NCI-H2227 treated with DMSO at 0.1 percent for 48 hours (cell line): ENCODE results near the gene FDPS.
"Not testable (repeated sequence)": the region's sequence is repeated elsewhere in the genome, so short reads cannot be mapped to it uniquely, and the experiment has no call there.

Experiments
- DNase-seq: peaks from one replicate; lab custom pipeline; 2025; lab: John Stamatoyannopoulos, UW

FDPS gene

DNA sequence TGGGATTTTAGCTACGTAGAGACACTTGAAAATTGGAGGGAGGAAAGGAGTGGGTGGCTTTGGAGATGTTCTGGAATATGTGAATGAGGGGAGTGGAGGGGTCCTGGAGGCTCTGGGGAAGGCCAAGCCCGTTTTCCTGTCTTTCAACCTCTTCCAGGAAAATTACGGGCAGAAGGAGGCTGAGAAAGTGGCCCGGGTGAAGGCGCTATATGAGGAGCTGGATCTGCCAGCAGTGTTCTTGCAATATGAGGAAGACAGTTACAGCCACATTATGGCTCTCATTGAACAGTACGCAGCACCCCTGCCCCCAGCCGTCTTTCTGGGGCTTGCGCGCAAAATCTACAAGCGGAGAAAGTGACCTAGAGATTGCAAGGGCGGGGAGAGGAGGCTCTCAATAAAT, 11.6 kb downstream of the FDPS start:
- DNase-seq: no peak

- DNase-seq: peak; percentile 82
Measured at GRCh38 chr1:155320661-155321617, 12.3 kb downstream of the FDPS start, which contains the start of gene RUSC1. TSS of gene RUSC1 (plus strand) at chr1:155320894. CDS start at chr1:155321774, 880 bp downstream.

- DNase-seq: no peak
Measured at GRCh38 chr1:155321639-155322503, 13.2 kb downstream of the FDPS start.

GRCh38 chr1:155322571-155322952, 13.9 kb downstream of the FDPS start:
- DNase-seq: no peak

DNA sequence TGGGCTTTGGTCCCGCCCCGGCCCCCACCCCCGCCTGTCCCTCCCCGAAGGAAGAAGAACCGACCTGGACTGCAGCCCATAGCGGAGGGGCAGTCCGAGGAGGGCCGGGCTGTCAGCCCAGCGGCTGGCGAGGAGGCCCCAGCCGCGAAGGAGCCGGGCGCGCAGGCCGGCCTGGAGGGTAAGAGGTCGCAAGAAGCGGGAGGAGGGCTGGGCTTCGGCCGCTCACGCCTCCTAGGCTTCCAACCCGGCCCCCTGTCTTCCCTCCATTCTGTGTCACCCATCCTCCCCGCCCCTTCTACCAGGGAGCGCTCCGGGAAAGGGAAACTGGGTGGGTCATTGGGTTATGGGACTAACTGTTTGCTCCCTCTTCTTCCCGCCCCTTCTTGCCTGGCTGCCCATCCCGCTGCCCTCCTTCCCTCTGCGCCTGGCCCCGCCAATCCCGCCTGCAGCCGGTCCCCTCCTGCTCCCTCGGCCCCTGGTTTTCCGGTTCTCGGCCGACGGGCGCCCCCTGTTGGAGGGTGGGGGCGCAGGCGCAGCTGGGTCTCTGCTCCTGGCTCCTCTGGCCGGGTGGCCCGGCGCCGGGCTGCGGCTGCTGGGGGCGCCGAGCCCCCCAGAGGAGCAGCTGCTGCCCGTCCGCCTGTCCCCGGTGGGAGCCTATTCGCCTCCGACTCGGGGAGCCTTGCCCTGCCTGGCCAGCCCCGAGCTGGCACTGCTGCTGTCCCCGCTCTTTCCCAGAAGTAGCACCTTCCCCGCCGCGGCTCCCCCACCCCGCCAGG, 14.5 kb downstream of the FDPS start:
- DNase-seq: peak; percentile 76

- peak; percentile 71 for DNase-seq
Measured at GRCh38 chr1:155323729-155324036, 15.0 kb downstream of the FDPS start.

- peak; percentile 85 for DNase-seq
Measured at GRCh38 chr1:155324037-155324716, 15.5 kb downstream of the FDPS start.

- no peak for DNase-seq
Measured at GRCh38 chr1:155324717-155325602, 16.3 kb downstream of the FDPS start.

DNA sequence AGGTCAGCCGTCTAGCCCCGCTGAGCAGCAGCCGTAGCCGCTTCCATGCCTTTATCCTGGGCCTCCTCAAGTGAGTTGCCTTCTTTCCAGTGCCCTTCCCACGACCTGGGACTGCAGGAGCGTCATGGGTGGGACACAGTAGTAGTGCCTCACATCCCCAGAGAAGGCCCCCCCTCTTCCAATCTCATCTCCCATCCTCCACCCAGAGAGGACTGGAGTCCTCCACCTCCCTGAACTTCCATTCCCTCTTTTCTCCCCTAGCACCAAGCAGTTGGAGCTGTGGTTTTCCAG, 16.9 kb downstream of the FDPS start:
- no peak for DNase-seq

DNA sequence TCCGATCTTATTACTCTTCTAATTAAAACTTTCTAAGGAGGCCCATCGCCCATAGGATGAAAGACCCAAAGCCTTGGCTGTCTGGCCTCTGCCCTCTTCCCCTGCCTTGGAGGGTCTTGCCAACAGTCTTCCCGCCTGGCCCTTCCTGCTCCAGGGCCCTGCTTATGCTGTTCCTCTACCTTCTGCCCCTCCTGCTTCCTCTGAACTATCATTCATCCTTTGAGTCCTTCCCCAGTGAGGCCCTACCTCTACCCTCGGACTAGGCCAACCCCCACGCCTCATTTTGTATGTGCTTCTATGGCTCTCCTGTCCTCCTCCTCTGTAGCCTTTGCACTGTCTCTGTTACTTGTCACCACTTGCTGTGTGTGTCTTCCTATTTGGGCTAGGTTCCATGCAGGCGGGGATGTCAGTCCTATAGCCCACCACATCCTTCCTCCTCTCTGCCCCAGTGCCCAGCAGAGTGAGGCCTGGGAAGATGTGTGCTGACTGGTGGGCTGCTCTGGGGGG, 17.4 kb downstream of the FDPS start:
- no peak for DNase-seq

DNA sequence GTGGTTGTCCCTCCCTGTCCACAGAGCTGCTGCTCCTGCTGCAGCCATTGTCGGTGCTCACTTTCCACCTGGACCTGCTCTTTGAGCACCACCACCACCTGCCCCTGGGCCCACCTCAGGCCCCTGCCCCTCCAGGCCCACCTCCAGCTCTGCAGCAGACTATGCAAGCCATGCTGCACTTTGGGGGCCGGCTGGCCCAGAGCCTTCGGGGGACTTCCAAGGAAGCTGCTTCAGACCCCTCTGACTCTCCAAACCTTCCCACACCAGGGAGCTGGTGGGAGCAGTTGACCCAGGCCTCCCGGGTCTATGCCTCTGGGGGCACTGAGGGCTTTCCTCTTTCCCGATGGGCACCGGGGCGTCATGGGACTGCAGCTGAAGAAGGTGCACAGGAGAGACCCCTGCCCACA, 18.0 kb downstream of the FDPS start:
- no peak for DNase-seq

- DNase-seq: no peak
Measured at GRCh38 chr1:155327981-155328380, 19.3 kb downstream of the FDPS start.

DNA sequence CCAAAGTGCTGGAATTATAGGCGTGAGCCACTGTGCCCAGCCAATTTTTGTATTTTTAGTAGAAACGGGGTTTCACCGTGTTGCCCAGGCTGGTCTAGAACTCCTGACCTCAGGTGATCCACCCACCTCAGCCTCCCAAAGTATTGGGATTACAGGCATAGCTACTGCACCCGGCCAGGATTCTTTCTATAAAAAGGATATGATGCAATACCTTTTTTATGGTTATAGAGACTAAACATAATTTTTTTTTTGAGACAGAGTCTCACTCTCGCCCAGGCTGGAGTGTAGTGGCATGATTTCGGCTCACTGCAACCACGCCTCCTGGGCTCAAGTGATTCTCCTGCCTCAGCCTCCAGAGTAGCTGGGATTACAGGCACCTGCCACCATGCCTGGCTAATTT, 20.2 kb downstream of the FDPS start:
- not testable (repeated sequence) for DNase-seq

DNA sequence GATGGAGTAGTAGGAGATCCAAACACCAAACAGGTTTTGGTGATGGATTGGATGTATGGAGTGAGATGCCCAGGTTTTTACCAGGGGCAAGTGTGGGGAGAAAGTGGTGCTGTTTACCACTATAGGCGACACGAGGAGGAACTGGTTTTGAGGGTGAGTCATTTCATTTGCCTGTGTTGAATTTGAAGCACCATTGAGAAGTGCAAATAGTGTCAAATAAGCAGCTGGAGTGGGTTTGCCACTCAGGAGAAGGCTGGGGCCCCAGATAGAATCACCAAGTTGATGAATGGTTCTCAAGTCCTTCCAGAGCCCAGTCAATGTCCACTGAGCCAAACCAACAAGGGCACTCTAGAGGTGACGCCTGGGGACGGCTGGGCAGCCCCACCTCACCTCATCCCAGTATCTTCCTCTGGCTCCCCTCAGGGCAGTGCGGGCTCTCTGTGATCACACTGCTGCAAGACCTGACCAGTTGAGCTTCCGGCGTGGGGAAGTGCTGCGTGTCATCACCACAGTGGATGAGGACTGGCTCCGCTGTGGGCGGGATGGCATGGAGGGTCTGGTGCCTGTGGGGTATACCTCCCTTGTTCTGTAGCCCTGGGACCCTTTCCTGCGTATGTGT, 21.4 kb downstream of the FDPS start:
- no peak for DNase-seq

- no peak for DNase-seq
Measured at GRCh38 chr1:155334962-155335361, 26.3 kb downstream of the FDPS start.

- DNase-seq: no peak
Measured at GRCh38 chr1:155339515-155340097, 30.9 kb downstream of the FDPS start.

DNA sequence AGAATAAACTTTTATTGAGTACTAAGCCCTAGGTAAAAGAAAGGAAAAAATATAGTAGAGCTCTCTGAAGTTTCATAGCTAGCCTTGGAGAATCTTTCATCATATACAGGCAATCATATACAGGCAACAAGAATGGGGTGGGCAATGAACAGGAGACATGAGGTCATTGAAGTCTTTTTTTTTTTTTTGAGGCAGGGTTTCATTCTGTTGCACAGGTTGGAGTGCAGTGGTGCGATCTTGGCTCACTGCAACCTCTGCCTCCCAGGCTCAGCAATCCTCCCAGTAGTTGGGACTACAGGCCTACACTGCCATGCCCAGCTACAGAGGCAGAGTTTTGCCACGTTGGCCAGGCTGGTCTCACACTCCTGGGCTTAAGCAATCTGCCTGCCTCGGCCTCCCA, 34.2 kb downstream of the FDPS start:
- no peak for DNase-seq

GRCh38 chr1:155352631-155353030, 44.0 kb downstream of the FDPS start:
- DNase-seq: no peak

DNA sequence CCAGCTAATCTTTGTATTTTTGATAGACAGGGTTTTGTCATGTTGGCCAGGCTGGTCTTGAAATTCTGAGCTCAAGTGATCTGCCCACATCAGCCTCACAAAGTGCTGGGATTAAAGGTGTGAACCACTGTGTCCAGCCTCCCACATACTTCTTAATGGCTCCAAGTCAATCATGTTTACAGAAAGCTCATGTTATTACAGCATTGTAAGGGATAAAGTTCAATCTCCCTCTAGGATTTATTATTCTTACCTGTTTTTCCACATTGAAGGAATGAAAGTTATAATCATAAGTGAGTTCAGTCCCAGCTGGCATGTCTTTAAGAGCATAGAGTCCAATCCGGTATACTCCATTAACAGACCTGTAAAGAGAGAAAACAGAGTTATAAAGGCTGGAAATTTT, 51.4 kb downstream of the FDPS start:
- no peak for DNase-seq
